Hepatocyte (in vitro differentiated cells): ENCODE data around the gene HES4. TPM values are rescaled to one million over a fixed set of nuclear protein-coding genes. Genes with fewer than 3 reads are reported as not detected.

Experiments
- DNase-seq: peaks from one replicate; pipeline ENCODE4 v3.0.0-alpha.2; 2016; ENCODE audit warnings: low spot score
- H2AFZ ChIP-seq: fragments of 200-600 bp; sonication (generic); 2 replicates; pipeline ENCODE4 v1.6.0; 2016; ENCODE audit warnings: antibody characterized with exemption, mild to moderate bottlenecking
- H3K27ac ChIP-seq: fragments of 200-600 bp; sonication (generic); 2 replicates; pipeline ENCODE4 v1.5.1; 2016; ENCODE audit warnings: mild to moderate bottlenecking
- H3K27me3 ChIP-seq: fragments of 200-600 bp; sonication (generic); 2 replicates; pipeline ENCODE4 v1.6.1; 2016
- H3K36me3 ChIP-seq: fragments of 200-600 bp; sonication (generic); replicated peaks from 2 replicates; pipeline ENCODE4 v1.5.1; 2016; ENCODE audit warnings: low read depth; ENCODE audit not compliant: insufficient read depth
- H3K4me1 ChIP-seq: fragments of 200-600 bp; sonication (generic); 2 replicates; pipeline ENCODE4 v1.5.1; 2016; ENCODE audit warnings: mild to moderate bottlenecking, moderate library complexity; ENCODE audit not compliant: insufficient read depth
- H3K4me2 ChIP-seq: fragments of 200-600 bp; sonication (generic); 2 replicates; pipeline ENCODE4 v1.6.0; 2016
- H3K4me3 ChIP-seq: fragments of 200-600 bp; sonication (generic); 2 replicates; pipeline ENCODE4 v1.5.1; 2016; ENCODE audit warnings: mild to moderate bottlenecking
- H3K79me2 ChIP-seq: fragments of 200-600 bp; sonication (generic); 2 replicates; pipeline ENCODE4 v1.6.0; 2017; ENCODE audit warnings: mild to moderate bottlenecking
- H3K9me2 ChIP-seq: fragments of 200-600 bp; sonication (generic); replicated peaks from 2 replicates; pipeline ENCODE4 v1.6.0; 2017; ENCODE audit warnings: mild to moderate bottlenecking; ENCODE audit not compliant: insufficient read depth
- H3K9me3 ChIP-seq: fragments of 200-600 bp; sonication (generic); 2 replicates; pipeline ENCODE4 v1.5.1; 2016; ENCODE audit warnings: low read depth, mild to moderate bottlenecking
- H4K20me1 ChIP-seq: fragments of 200-600 bp; sonication (generic); 2 replicates; pipeline ENCODE4 v1.6.0; 2016; ENCODE audit warnings: mild to moderate bottlenecking; ENCODE audit not compliant: insufficient read depth, poor library complexity, severe bottlenecking
- EZH2 ChIP-seq: fragments of 200-600 bp; sonication (generic); IDR thresholded peaks from 2 replicates; pipeline ENCODE4 v1.6.1; 2016; ENCODE audit warnings: antibody characterized with exemption, mild to moderate bottlenecking, borderline replicate concordance
- EZH2phosphoT487 ChIP-seq: fragments of 200-600 bp; sonication (generic); IDR thresholded peaks from one replicate; pipeline ENCODE4 v1.6.1; 2018; ENCODE audit warnings: antibody characterized with exemption, mild to moderate bottlenecking, low read depth, moderate library complexity; ENCODE audit not compliant: unreplicated experiment, severe bottlenecking
- WGBS: methylation state at CpG from one replicate; pipeline ENCODE4 v1.1.6; 2016; ENCODE audit warnings: low lambda C conversion rate; ENCODE audit errors: missing lambda C conversion rate; 5-methylcytosine and 5-hydroxymethylcytosine counted together
- polyA plus RNA-seq: library from polyadenylated mRNA; unstranded; fragments of >200 nt; fragmentation: Nextera tagmentation; extraction: Ambion mirVana; gene quantifications from 2 replicates; pipeline ENCODE4 v1.2.1, GENCODE V29; 2016
- total RNA-seq: library from RNA; depleted of rRNA; stranded (reverse); fragments of >200 nt; gene quantifications from 2 replicates; pipeline ENCODE4 v1.2.3, GENCODE V29; 2014
- TF ChIP-seq, protein P1 (sequence below): fragments of 200-600 bp; sonication (generic); IDR thresholded peaks from 2 replicates; pipeline ENCODE4 v1.5.1; 2016; ENCODE audit warnings: antibody characterized with exemption, mild to moderate bottlenecking; ENCODE audit not compliant: poor library complexity

Gene HES4
- total and polyA plus RNA-seq, 2 experiments from 2014 or later: 28.7 to 74.5 TPM

DNA sequence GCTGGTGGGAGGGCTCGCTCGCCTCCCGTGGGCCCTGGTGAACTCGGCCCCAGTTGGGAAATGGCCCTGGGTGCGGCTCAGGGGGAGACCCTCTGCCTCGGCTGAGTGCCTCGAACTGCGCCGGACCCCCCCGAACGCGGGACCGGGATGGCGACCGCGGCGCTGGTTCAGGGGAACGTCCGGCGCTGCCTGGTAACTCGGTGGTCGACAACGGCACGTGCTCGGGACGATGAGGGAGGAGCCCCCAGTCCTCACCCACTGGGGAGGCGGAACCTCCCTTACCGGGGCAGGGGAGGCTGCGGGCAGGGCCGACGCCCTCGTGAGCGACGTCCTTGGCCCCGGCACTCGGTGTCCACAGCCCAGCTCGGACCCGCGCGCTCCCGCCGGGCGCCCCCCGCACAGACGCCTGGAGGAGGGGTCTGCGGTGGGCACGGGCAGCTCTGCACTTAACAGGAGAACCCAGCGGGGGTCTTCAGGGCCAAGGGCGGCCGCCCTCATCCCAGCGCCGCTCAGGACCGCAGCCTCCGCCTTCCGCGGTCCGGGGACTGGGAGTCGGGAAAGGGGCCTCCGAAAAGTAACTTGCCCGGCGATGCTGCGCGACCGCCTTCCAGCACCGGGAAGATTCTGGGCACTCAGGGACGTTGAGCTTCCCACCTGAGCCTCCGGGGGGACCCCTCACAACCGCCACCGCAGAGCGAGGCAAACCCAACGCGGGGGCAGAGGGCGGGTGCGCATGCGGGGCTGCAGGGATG lies 1.7 kb downstream of the HES4 start:
- H3K27ac ChIP-seq: no peak overlapping the region
- DNase-seq: peak; percentile 64

DNA sequence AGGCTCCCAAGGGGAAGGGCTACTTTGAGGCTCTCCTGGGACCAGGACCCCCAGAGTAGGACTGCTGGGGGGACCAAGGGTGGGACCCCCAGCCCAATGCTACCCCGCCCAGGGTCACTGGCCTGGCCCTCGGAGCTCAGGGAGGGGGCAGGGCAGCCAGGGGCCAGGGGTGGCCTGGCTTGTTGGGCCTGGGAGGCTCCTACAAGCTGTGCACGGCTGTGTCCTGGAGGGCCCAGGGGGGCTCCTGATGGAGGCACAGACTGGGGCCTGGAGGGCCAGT lies 2.2 kb downstream of the HES4 start:
- Histone ChIP-seq H3K36me3 (no peaks in the 10 kb centered on the region), H3K27me3 (peaks cover 16% of the 10 kb centered on the region), H3K4me1 (peaks cover 9% of the 10 kb centered on the region), H3K4me3 (no peak overlapping the region), H2AFZ (no peak overlapping the region), H4K20me1 (no peaks in the 10 kb centered on the region), H3K79me2 (peaks cover 12% of the 10 kb centered on the region), H3K9me3 (no peaks in the 10 kb centered on the region), H3K4me2 (peak overlapping the region; percentile 95), H3K27ac (no peak overlapping the region), H3K9me2 (no peaks in the 10 kb centered on the region)
- peak; percentile 19 for DNase-seq
- TF ChIP-seq EZH2 (no peak), EZH2phosphoT487 (no peak)
- TF ChIP-seq, protein P1, sequence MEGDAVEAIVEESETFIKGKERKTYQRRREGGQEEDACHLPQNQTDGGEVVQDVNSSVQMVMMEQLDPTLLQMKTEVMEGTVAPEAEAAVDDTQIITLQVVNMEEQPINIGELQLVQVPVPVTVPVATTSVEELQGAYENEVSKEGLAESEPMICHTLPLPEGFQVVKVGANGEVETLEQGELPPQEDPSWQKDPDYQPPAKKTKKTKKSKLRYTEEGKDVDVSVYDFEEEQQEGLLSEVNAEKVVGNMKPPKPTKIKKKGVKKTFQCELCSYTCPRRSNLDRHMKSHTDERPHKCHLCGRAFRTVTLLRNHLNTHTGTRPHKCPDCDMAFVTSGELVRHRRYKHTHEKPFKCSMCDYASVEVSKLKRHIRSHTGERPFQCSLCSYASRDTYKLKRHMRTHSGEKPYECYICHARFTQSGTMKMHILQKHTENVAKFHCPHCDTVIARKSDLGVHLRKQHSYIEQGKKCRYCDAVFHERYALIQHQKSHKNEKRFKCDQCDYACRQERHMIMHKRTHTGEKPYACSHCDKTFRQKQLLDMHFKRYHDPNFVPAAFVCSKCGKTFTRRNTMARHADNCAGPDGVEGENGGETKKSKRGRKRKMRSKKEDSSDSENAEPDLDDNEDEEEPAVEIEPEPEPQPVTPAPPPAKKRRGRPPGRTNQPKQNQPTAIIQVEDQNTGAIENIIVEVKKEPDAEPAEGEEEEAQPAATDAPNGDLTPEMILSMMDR: no peak
- WGBS: 83% methylated on average over 3 of the region's 3 CpGs

More for the DNA sequence above, 1.7 kb downstream of the HES4 start:
- Histone ChIP-seq H3K9me2 (no peaks in the 10 kb centered on the region), H3K4me2 (peak overlapping the region; percentile 95), H3K79me2 (peaks cover 16% of the 10 kb centered on the region), H2AFZ (no peak overlapping the region), H3K4me3 (peak overlapping the region; percentile 73), H4K20me1 (no peaks in the 10 kb centered on the region), H3K27me3 (peaks cover 16% of the 10 kb centered on the region), H3K36me3 (no peaks in the 10 kb centered on the region), H3K4me1 (peaks cover 9% of the 10 kb centered on the region), H3K9me3 (no peaks in the 10 kb centered on the region)
- WGBS: 31% methylated on average over 36 of the region's 75 CpGs
- TF ChIP-seq EZH2 (peak; percentile 84), EZH2phosphoT487 (no peak)
- TF ChIP-seq, protein P1: no peak

DNA sequence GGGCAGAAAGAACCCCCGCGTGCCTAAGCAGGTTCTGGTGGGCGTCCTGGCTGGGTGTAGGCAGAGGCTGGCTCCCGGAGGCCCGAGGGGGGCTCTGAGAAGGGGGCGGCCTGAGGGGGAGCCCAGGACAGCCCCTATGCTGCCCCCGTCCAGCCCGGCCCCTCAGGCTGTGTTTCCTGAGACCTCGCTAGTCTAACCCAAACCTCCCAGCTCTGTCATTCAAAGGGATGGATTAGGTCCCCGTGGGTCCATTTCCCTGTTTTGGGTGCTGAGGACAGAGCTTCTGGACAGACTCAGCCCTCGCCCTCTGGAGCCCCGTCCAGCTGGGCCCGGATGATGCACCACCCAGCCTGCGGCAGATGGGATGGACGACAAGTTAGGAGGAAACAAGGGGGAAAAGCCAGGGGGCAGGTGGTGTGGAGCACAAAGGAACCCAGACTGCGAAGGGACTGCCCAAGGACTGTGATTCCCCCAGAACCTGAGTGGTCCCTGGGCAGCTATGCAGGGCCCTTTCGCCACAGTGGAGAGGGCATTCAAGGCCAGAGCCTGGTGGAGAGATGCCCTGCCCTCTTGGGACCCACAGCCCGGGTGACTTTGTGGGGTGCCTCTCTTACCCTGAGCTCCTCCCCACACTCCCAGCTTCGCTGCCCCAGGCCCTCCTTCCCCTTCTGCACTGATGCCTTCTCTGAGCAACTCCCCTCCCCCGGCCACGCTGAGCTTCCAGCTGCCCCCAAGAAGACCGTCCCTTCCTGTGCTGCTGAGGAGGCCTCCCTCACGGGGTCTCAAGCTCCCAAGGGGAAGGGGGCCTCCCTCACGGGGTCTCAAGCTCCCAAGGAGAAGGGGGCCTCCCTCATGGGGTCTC lies 2.8 kb downstream of the HES4 start:
- H3K4me1 ChIP-seq: peaks cover 9% of the 10 kb centered on the region
- no peaks in the 10 kb centered on the region for H3K9me3 ChIP-seq
- no peak for TF ChIP-seq EZH2
- H3K9me2 ChIP-seq: no peaks in the 10 kb centered on the region
- no peak overlapping the region for H3K4me2 ChIP-seq
- H3K36me3 ChIP-seq: no peaks in the 10 kb centered on the region
- no peaks in the 10 kb centered on the region for H4K20me1 ChIP-seq
- WGBS: 69% methylated on average over 15 of the region's 24 CpGs
- H3K27me3 ChIP-seq: peaks cover 16% of the 10 kb centered on the region
- no peak overlapping the region for H3K27ac ChIP-seq
- peaks cover 8% of the 10 kb centered on the region for H3K79me2 ChIP-seq
- H2AFZ ChIP-seq: no peak overlapping the region
- H3K4me3 ChIP-seq: no peak overlapping the region
- DNase-seq: peak; percentile 18
